Body of pancreas (tissue), 4 donors: ENCODE measurements around the gene CATSPER4. TPM values are rescaled to one million over a fixed set of nuclear protein-coding genes. Genes with fewer than 3 reads are reported as not detected.

Source experiments
- ATAC-seq: fragments of 150-250 bp; one replicate; pipeline ENCODE4 v1.9.1; 2016
- DNase-seq, 4 donors: peaks; one replicate each; pipeline ENCODE4 v3.0.0-alpha.2; 2019
- H3K27ac ChIP-seq, 4 donors: fragments of 200-600 bp; sonication (generic); 1 replicate in 3 of 4; 2 replicates in 1 of 4; pipeline versions ENCODE4 v1.5.1 to v1.6.1; 2016 to 2019; ENCODE audit warnings: mild to moderate bottlenecking in 1 of 4, mixed read lengths in 1 of 4, moderate library complexity in 1 of 4
- H3K27me3 ChIP-seq, 2 donors: fragments of 200-600 bp; sonication (generic); one replicate each; pipeline ENCODE4 v1.6.0; 2016; ENCODE audit warnings: mild to moderate bottlenecking in 1 of 2
- H3K36me3 ChIP-seq, 2 donors: fragments of 200-600 bp; sonication (generic); replicated peaks in 1 of 2; 2 replicates each; pipeline ENCODE4 v1.5.1; 2016; ENCODE audit warnings: low read depth in 2 of 2; ENCODE audit not compliant: insufficient read depth in 1 of 2
- H3K4me1 ChIP-seq: fragments of 200-600 bp; sonication (generic); one replicate; pipeline ENCODE4 v1.6.0; 2016
- H3K4me3 ChIP-seq, 2 donors: fragments of 200-600 bp; sonication (generic); 1 replicate in 1 of 2; 2 replicates in 1 of 2; pipeline ENCODE4 v1.5.1; 2016 to 2019
- H3K9me3 ChIP-seq, 3 donors: fragments of 200-600 bp; sonication (generic); 1 replicate in 2 of 3; 2 replicates in 1 of 3; pipeline ENCODE4 v1.5.1; 2016
- CTCF ChIP-seq, 7 experiments: fragments of 450-650 bp in 4 of 7; fragments of 200-600 bp in 3 of 7; sonication (generic) in 3 of 7; IDR thresholded peaks; one replicate each; pipeline ENCODE4 v1.5.1; 2016 to 2019; ENCODE audit warnings: antibody characterized with exemption in 7 of 7
- POLR2A ChIP-seq, 3 donors: fragments of 450-650 bp; IDR thresholded peaks; one replicate each; pipeline ENCODE4 v1.6.1; 2016; ENCODE audit warnings: antibody characterized with exemption in 3 of 3, mild to moderate bottlenecking in 2 of 3
- WGBS, 2 donors: methylation state at CpG; one replicate each; pipeline ENCODE4 v1.1.5; 2017; 5-methylcytosine and 5-hydroxymethylcytosine counted together
- intact Hi-C: fragments of 100-400 bp; cut with DNase I; formaldehyde crosslinking; loops from one replicate; pipeline ENCODE4 v1.15.1; 2023
- total RNA-seq, 2 donors: library from RNA; depleted of rRNA; stranded (reverse); fragments of >200 nt; gene quantifications; one replicate each; pipeline ENCODE4 v1.1.0, GENCODE V29; 2016

CATSPER4 gene
- total RNA-seq, 2 donors from 2014 or later = not detected

- intact Hi-C loops = loop anchor here (5.0 kb wide), 1 partner anchor 63 kb away; no protein-coding TSS in a partner anchor
- ATAC-seq (no peak), DNase-seq (no peak)
- Histone ChIP-seq H3K36me3 (no peaks in the 10 kb centered on the region), H3K27me3 (no peaks in the 10 kb centered on the region), H3K4me3 (no peak overlapping the region), H3K27ac (no peak overlapping the region), H3K4me1 (peaks cover 33% of the 10 kb centered on the region), H3K9me3 (no peaks in the 10 kb centered on the region)
- WGBS, 2 donors = 65 to 72% methylated on average over 18 to 19 of the region's 19 CpGs
- TF ChIP-seq POLR2A (IDR thresholded peaks at IDR 0.05) = no peak
- no peak for TF ChIP-seq CTCF (IDR thresholded peaks at IDR 0.05)
These were observed 25.2 kb upstream of the CATSPER4 start for GRCh38 chr1:26164861-26165842.

GRCh38 chr1:26166719-26167281, 23.6 kb upstream of the CATSPER4 start:
- H3K36me3 ChIP-seq = no peaks in the 10 kb centered on the region
- H3K27ac ChIP-seq = no peak overlapping the region
- H3K9me3 ChIP-seq = no peaks in the 10 kb centered on the region
- peaks cover 37% of the 10 kb centered on the region for H3K4me1 ChIP-seq
- H3K27me3 ChIP-seq = no peaks in the 10 kb centered on the region
- H3K4me3 ChIP-seq = no peak overlapping the region
- 69 to 77% methylated on average over 4 of the region's 4 CpGs for WGBS, 2 donors
- no peak for TF ChIP-seq CTCF (IDR thresholded peaks at IDR 0.05)
- no peak for TF ChIP-seq POLR2A (IDR thresholded peaks at IDR 0.05)
- ATAC-seq (no peak), DNase-seq (no peak)
- intact Hi-C loops = no loop called here

GRCh38 chr1:26168410-26169197, 21.8 kb upstream of the CATSPER4 start, which contains the start of gene C1orf232:
C1orf232 (minus strand) TSS chr1:26168963; CDS start chr1:26168499, 464 bp downstream.
- Histone ChIP-seq H3K27me3 (no peaks in the 10 kb centered on the region), H3K4me3 (peak within 1 kb of the TSS; percentile 40 to 78), H3K9me3 (no peaks in the 10 kb centered on the region), H3K27ac (peak within 1 kb of the TSS; percentile 60 to 87 (median 81)), H3K4me1 (peaks cover 30% of the 10 kb centered on the region), H3K36me3 (no peaks in the 10 kb centered on the region)
- DNase-seq (peak in 2 of 4 donors; percentile 30 to 41), ATAC-seq (no peak)
- intact Hi-C loops = no loop called here
- no peak for TF ChIP-seq CTCF (IDR thresholded peaks at IDR 0.05)
- no peak for TF ChIP-seq POLR2A (IDR thresholded peaks at IDR 0.05)
- 54 to 66% methylated on average over 5 of the region's 5 CpGs for WGBS, 2 donors

GRCh38 chr1:26169198-26169554, 21.2 kb upstream of the CATSPER4 start:
- no peak for TF ChIP-seq CTCF (IDR thresholded peaks at IDR 0.05)
- no peak for TF ChIP-seq POLR2A (IDR thresholded peaks at IDR 0.05)

More at GRCh38 chr1:26169198-26169554, 21.2 kb upstream of the CATSPER4 start:
- Histone ChIP-seq H3K4me3 (no peak overlapping the region), H3K36me3 (no peaks in the 10 kb centered on the region), H3K9me3 (no peaks in the 10 kb centered on the region), H3K27ac (peak overlapping the region; percentile 60 to 87 (median 81)), H3K4me1 (peaks cover 24% of the 10 kb centered on the region), H3K27me3 (no peaks in the 10 kb centered on the region)
- DNase-seq (no peak), ATAC-seq (no peak)
- intact Hi-C loops = no loop called here
- WGBS, 2 donors = 39 to 40% methylated on average over 4 of the region's 4 CpGs
